ENCODE data around the gene NOX5. TPM values are rescaled to one million over a fixed set of nuclear protein-coding genes. Genes with fewer than 3 reads are reported as not detected.

The NOX5 gene
- polyA plus RNA-seq, 2 of the 4 experiments (the other 2 are of a cell fraction) = 0.19 to 0.22 TPM

- ATAC-seq (no peak), FAIRE-seq (no peak), DNase-seq (ENCODE audit: low read depth in 1 of 2, low spot score in 1 of 2) (no peak)
- H3K4me2 ChIP-seq = no peak overlapping the region
- H3K27ac ChIP-seq = no peak overlapping the region
- H3K4me1 ChIP-seq = peaks cover 17% of the 10 kb centered on the region
- POLR2A ChIA-PET = no interaction called here
- TF ChIP-seq FOSL2 (IDR thresholded peaks at IDR 0.05) (no peak), FOSL2 (CRISPR knock-in tag; IDR thresholded peaks at IDR 0.05) (no peak), FOXS1 (CRISPR knock-in tag; IDR thresholded peaks at IDR 0.05) (no peak), EHF (CRISPR knock-in tag; IDR thresholded peaks at IDR 0.05) (no peak), HOXA7 (CRISPR knock-in tag; IDR thresholded peaks at IDR 0.05) (no peak), HDAC2 (IDR thresholded peaks at IDR 0.05) (no peak), ZC3H11A (IDR thresholded peaks at IDR 0.05) (no peak), KDM1A (IDR thresholded peaks at IDR 0.05; ENCODE audit: low read depth) (no peak), HEYL (CRISPR knock-in tag; IDR thresholded peaks at IDR 0.05) (no peak), RNF2 (IDR thresholded peaks at IDR 0.05; ENCODE audit: borderline replicate concordance, low read depth) (no peak), TFCP2L1 (CRISPR knock-in tag; IDR thresholded peaks at IDR 0.05) (no peak), BCL3 (IDR thresholded peaks at IDR 0.05) (no peak), NFE2L2 (conservative IDR thresholded peaks at IDR 0.05; ENCODE audit: low read length) (no peak), POLR2AphosphoS2 (conservative IDR thresholded peaks at IDR 0.05; ENCODE audit: low read length) (no peak), NR3C1 (IDR thresholded peaks at IDR 0.05) (no peak), MYC (IDR thresholded peaks at IDR 0.05; ENCODE audit: borderline replicate concordance, low read length) (no peak), HOXB13 (CRISPR knock-in tag; IDR thresholded peaks at IDR 0.05; ENCODE audit: low read depth) (no peak), PBX3 (IDR thresholded peaks at IDR 0.05) (no peak), CBX2 (IDR thresholded peaks at IDR 0.05; ENCODE audit: borderline replicate concordance, low read depth) (no peak)
- TF ChIP-seq, protein P1, sequence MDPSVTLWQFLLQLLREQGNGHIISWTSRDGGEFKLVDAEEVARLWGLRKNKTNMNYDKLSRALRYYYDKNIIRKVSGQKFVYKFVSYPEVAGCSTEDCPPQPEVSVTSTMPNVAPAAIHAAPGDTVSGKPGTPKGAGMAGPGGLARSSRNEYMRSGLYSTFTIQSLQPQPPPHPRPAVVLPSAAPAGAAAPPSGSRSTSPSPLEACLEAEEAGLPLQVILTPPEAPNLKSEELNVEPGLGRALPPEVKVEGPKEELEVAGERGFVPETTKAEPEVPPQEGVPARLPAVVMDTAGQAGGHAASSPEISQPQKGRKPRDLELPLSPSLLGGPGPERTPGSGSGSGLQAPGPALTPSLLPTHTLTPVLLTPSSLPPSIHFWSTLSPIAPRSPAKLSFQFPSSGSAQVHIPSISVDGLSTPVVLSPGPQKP (IDR thresholded peaks at IDR 0.05; ENCODE audit: low read depth, low read length) = no peak
- TF ChIP-seq, protein P2, sequence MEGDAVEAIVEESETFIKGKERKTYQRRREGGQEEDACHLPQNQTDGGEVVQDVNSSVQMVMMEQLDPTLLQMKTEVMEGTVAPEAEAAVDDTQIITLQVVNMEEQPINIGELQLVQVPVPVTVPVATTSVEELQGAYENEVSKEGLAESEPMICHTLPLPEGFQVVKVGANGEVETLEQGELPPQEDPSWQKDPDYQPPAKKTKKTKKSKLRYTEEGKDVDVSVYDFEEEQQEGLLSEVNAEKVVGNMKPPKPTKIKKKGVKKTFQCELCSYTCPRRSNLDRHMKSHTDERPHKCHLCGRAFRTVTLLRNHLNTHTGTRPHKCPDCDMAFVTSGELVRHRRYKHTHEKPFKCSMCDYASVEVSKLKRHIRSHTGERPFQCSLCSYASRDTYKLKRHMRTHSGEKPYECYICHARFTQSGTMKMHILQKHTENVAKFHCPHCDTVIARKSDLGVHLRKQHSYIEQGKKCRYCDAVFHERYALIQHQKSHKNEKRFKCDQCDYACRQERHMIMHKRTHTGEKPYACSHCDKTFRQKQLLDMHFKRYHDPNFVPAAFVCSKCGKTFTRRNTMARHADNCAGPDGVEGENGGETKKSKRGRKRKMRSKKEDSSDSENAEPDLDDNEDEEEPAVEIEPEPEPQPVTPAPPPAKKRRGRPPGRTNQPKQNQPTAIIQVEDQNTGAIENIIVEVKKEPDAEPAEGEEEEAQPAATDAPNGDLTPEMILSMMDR (IDR thresholded peaks at IDR 0.05) = no peak
- peaks cover 24% of the 10 kb centered on the region; the same call in 2 of the 3 replicates for H3K9me3 ChIP-seq
- CTCF ChIA-PET = interaction anchor here (0.5 to 8.2 kb wide), 3 partner anchors 12 to 174 kb away, joined by 3 to 96 read pairs (median 3); no protein-coding TSS in a partner anchor
- no peak overlapping the region for H3K4me3 ChIP-seq
- 76% methylated on average over 1 of the region's 1 CpG for WGBS (ENCODE audit: missing lambda C conversion rate)
Observed at GRCh38 chr15:69070396-69070795, 55.9 kb downstream of the NOX5 start.

- no peak for ATAC-seq
- Histone ChIP-seq H3K4me1 (peaks cover 12% of the 10 kb centered on the region), H3K4me3 (no peak overlapping the region), H3K9me3 (peaks cover 24% of the 10 kb centered on the region; the same call in 2 of the 3 replicates), H3K4me2 (no peak overlapping the region), H3K27ac (no peak overlapping the region)
- TF ChIP-seq BHLHE40 (IDR thresholded peaks at IDR 0.05; ENCODE audit: low read depth, low read length) (no peak), KDM5A (IDR thresholded peaks at IDR 0.05) (no peak), PHF8 (IDR thresholded peaks at IDR 0.05; ENCODE audit: borderline replicate concordance, low read depth) (no peak), FOSB (CRISPR knock-in tag; IDR thresholded peaks at IDR 0.05) (no peak), CBX2 (IDR thresholded peaks at IDR 0.05; ENCODE audit: borderline replicate concordance, low read depth) (no peak), CEBPB (IDR thresholded peaks at IDR 0.05) (no peak), RFX5 (IDR thresholded peaks at IDR 0.05) (no peak), BCL3 (IDR thresholded peaks at IDR 0.05) (no peak), MAFK (IDR thresholded peaks at IDR 0.05; ENCODE audit: partially characterized antibody) (no peak), JUNB (IDR thresholded peaks at IDR 0.05) (no peak), NFE2L2 (conservative IDR thresholded peaks at IDR 0.05; ENCODE audit: low read length) (no peak), CBX8 (IDR thresholded peaks at IDR 0.05) (no peak), EP300 (IDR thresholded peaks at IDR 0.05) (no peak), ESRRA (IDR thresholded peaks at IDR 0.05; ENCODE audit: borderline replicate concordance, low read length) (no peak)
- TF ChIP-seq, protein P3, sequence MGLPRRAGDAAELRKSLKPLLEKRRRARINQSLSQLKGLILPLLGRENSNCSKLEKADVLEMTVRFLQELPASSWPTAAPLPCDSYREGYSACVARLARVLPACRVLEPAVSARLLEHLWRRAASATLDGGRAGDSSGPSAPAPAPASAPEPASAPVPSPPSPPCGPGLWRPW (IDR thresholded peaks at IDR 0.05) = no peak
- CTCF ChIA-PET = interaction anchor here (1.4 to 8.2 kb wide), 2 partner anchors 12 to 194 kb away, joined by 3 to 96 read pairs; no protein-coding TSS in a partner anchor
- no peak for DNase-seq (ENCODE audit: low read depth in 1 of 2, low spot score in 1 of 2)
- POLR2A ChIA-PET = no interaction called here
- no peak for FAIRE-seq
- 77% methylated on average over 5 of the region's 5 CpGs for WGBS (ENCODE audit: missing lambda C conversion rate)
Observed at GRCh38 chr15:69071260-69071659, 56.8 kb downstream of the NOX5 start.

Data from A549 (cell line).